H9 (cell line): Measurements from ENCODE around the gene TNFSF4. TPM values are rescaled to one million over a fixed set of nuclear protein-coding genes. Genes with fewer than 3 reads are reported as not detected.

Source experiments
- DNase-seq: peaks from one replicate; pipeline ENCODE4 v3.0.0-alpha.2; 2017
- H2AFZ ChIP-seq: one replicate; pipeline ENCODE4 v1.6.1; 2013; ENCODE audit warnings: mild to moderate bottlenecking, low read length, control low read depth, moderate library complexity
- H2AK5ac ChIP-seq: 2 replicates; pipeline ENCODE4 v1.6.1; 2013; ENCODE audit warnings: low read length, control low read depth, mixed read lengths; ENCODE audit not compliant: insufficient read length
- H2BK120ac ChIP-seq: one replicate; pipeline ENCODE4 v1.6.1; 2013; ENCODE audit warnings: low read depth, mild to moderate bottlenecking, low read length, control low read depth, inconsistent platforms; ENCODE audit not compliant: poor library complexity, severe bottlenecking
- H2BK12ac ChIP-seq: 2 replicates; pipeline ENCODE4 v1.6.1; 2013; ENCODE audit warnings: low read length, control low read depth, mixed read lengths, low read depth; ENCODE audit not compliant: insufficient read length
- H2BK15ac ChIP-seq: 2 replicates; pipeline ENCODE4 v1.6.1; 2013; ENCODE audit warnings: low read depth, low read length, control low read depth
- H2BK20ac ChIP-seq: one replicate; pipeline ENCODE4 v1.6.1; 2013; ENCODE audit warnings: low read depth, mild to moderate bottlenecking, low read length, control low read depth, inconsistent platforms; ENCODE audit not compliant: poor library complexity, severe bottlenecking
- H2BK5ac ChIP-seq: 2 replicates; pipeline ENCODE4 v1.6.1; 2013; ENCODE audit warnings: low read length, control low read depth, mixed read lengths; ENCODE audit not compliant: insufficient read length
- H3K14ac ChIP-seq: 2 replicates; pipeline ENCODE4 v1.6.1; 2013; ENCODE audit warnings: low read length, control low read depth; ENCODE audit not compliant: insufficient read depth
- H3K18ac ChIP-seq: 2 replicates; pipeline ENCODE4 v1.6.1; 2013; ENCODE audit warnings: low read depth, mild to moderate bottlenecking, mixed read lengths, low read length, control low read depth; ENCODE audit not compliant: insufficient read length
- H3K23ac ChIP-seq: 2 replicates; pipeline ENCODE4 v1.6.1; 2013; ENCODE audit warnings: low read length, control low read depth, mixed read lengths, low read depth; ENCODE audit not compliant: insufficient read length
- H3K23me2 ChIP-seq: 2 replicates; pipeline ENCODE4 v1.6.1; 2013; ENCODE audit warnings: low read depth, mild to moderate bottlenecking, mixed read lengths, low read length, control low read depth; ENCODE audit not compliant: insufficient read length, poor library complexity, severe bottlenecking
- H3K27ac ChIP-seq: 2 replicates; pipeline ENCODE4 v1.5.1; 2013; ENCODE audit warnings: low read length, control low read depth, mixed read lengths, low read depth; ENCODE audit not compliant: insufficient read length
- H3K27me3 ChIP-seq: 2 replicates; pipeline ENCODE4 v1.6.1; 2013; ENCODE audit warnings: low read length, control low read depth, inconsistent platforms; ENCODE audit not compliant: insufficient read depth
- H3K4ac ChIP-seq: 2 replicates; pipeline ENCODE4 v1.6.1; 2013; ENCODE audit warnings: low read depth, mild to moderate bottlenecking, control low read depth, inconsistent platforms, low read length, moderate library complexity
- H3K4me1 ChIP-seq: 2 replicates; pipeline ENCODE4 v1.6.1; 2013; ENCODE audit warnings: low read length, control low read depth, inconsistent platforms; ENCODE audit not compliant: insufficient read depth
- H3K4me2 ChIP-seq: 2 replicates; pipeline ENCODE4 v1.6.1; 2013; ENCODE audit warnings: low read length, control low read depth, mixed read lengths; ENCODE audit not compliant: insufficient read length, insufficient read depth
- H3K56ac ChIP-seq: 2 replicates; pipeline ENCODE4 v1.6.1; 2013; ENCODE audit warnings: low read depth, mild to moderate bottlenecking, mixed read lengths, low read length, control low read depth; ENCODE audit not compliant: insufficient read length
- H3K79me1 ChIP-seq: 2 replicates; pipeline ENCODE4 v1.6.1; 2013; ENCODE audit warnings: low read depth, mild to moderate bottlenecking, moderate library complexity, low read length, control low read depth, inconsistent platforms; ENCODE audit not compliant: insufficient read depth, poor library complexity, severe bottlenecking
- H3K79me2 ChIP-seq: 2 replicates; pipeline ENCODE4 v1.6.1; 2013; ENCODE audit warnings: low read length, control low read depth, inconsistent platforms; ENCODE audit not compliant: insufficient read depth
- H3K9ac ChIP-seq: 2 replicates; pipeline ENCODE4 v1.6.1; 2013; ENCODE audit warnings: low read length, control low read depth, mixed read lengths; ENCODE audit not compliant: insufficient read length; ENCODE audit errors: extremely low read depth
- H3K9me3 ChIP-seq: one replicate; pipeline ENCODE4 v1.6.1; 2013; ENCODE audit warnings: low read depth, low read length, inconsistent platforms; ENCODE audit not compliant: control insufficient read depth
- H3T11ph ChIP-seq: one replicate; pipeline ENCODE4 v1.6.1; 2013; ENCODE audit warnings: mild to moderate bottlenecking, low read length, control low read depth, inconsistent platforms
- H4K20me1 ChIP-seq: one replicate; pipeline ENCODE4 v1.6.1; 2013; ENCODE audit not compliant: control insufficient read depth, insufficient read length, insufficient read depth
- H4K5ac ChIP-seq: 2 replicates; pipeline ENCODE4 v1.6.1; 2013; ENCODE audit warnings: low read depth, mild to moderate bottlenecking, mixed read lengths, low read length, control low read depth; ENCODE audit not compliant: insufficient read length
- H4K8ac ChIP-seq: replicated peaks from 2 replicates; pipeline ENCODE4 v1.6.1; 2013; ENCODE audit warnings: low read length, control low read depth, mixed read lengths, low read depth; ENCODE audit not compliant: insufficient read length
- H4K91ac ChIP-seq: 2 replicates; pipeline ENCODE4 v1.6.1; 2013; ENCODE audit warnings: low read depth, mild to moderate bottlenecking, moderate library complexity, mixed read lengths, low read length, control low read depth; ENCODE audit not compliant: insufficient read length
- H3K27ac Mint-ChIP-seq, 3 experiments: 2 replicates in 2 of 3; 3 replicates in 1 of 3; pipeline ENCODE4 v1.8.0; 2020 to 2021; ENCODE audit warnings: mixed read lengths in 3 of 3, mild to moderate bottlenecking in 1 of 3, moderate library complexity in 1 of 3
- H3K27me3 Mint-ChIP-seq: 2 replicates; pipeline ENCODE4 v1.8.0; 2021; ENCODE audit warnings: low read depth, mild to moderate bottlenecking, moderate library complexity, mixed read lengths
- H3K36me3 Mint-ChIP-seq, 3 experiments: 2 replicates in 2 of 3; 3 replicates in 1 of 3; pipeline ENCODE4 v1.8.0; 2020 to 2021; ENCODE audit warnings: low read depth in 3 of 3, mixed read lengths in 3 of 3; ENCODE audit not compliant: insufficient read depth in 1 of 3
- H3K4me1 Mint-ChIP-seq, 2 experiments: 2 replicates each; pipeline ENCODE4 v1.8.0; 2020; ENCODE audit warnings: mixed read lengths in 2 of 2
- H3K4me3 Mint-ChIP-seq, 2 experiments: 2 replicates in 1 of 2; 3 replicates in 1 of 2; pipeline ENCODE4 v1.8.0; 2020 to 2021; ENCODE audit warnings: mild to moderate bottlenecking in 2 of 2, mixed read lengths in 2 of 2, moderate library complexity in 1 of 2
- H3K9me3 Mint-ChIP-seq, 2 experiments: 2 replicates in 1 of 2; 3 replicates in 1 of 2; pipeline ENCODE4 v1.8.0; 2020; ENCODE audit warnings: mild to moderate bottlenecking in 2 of 2, mixed read lengths in 2 of 2, moderate library complexity in 1 of 2
- CTCF ChIP-seq: fragments of 200-600 bp; sonication (generic); conservative IDR thresholded peaks from 3 replicates; pipeline ENCODE4 v1.8.0; 2021; ENCODE audit warnings: antibody characterized with exemption, mild to moderate bottlenecking
- WGBS: extraction: QIAGEN DNeasy Blood & Tissue Kit; methylation state at CpG from one replicate; pipeline ENCODE4 v1.1.7; 2013; ENCODE audit warnings: missing lambda C conversion rate, low lambda C conversion rate, mixed read lengths; ENCODE audit not compliant: insufficient read length; ENCODE audit errors: extremely low coverage; 5-methylcytosine and 5-hydroxymethylcytosine counted together
- total RNA-seq: library from RNA; stranded (reverse); gene quantifications from 2 replicates; pipeline ENCODE4 v1.2.1, GENCODE V29; 2021

Gene TNFSF4
- total RNA-seq, 1 experiment from 2014 or later = 0.28 TPM

GRCh38 chr1:173181791-173182190 is 25.3 kb downstream of the TNFSF4 start:
- Mint-ChIP-seq H3K9me3 (peaks cover 0 to under 1% of the 10 kb centered on the region in 2 experiments; a peak in 2 of 5 replicates), H3K27me3 (no peaks in the 10 kb centered on the region), H3K36me3 (no peaks in the 10 kb centered on the region), H3K4me3 (no peak overlapping the region), H3K4me1 (no peaks in the 10 kb centered on the region), H3K27ac (no peak overlapping the region)
- Histone ChIP-seq H3K79me1 (no peaks in the 10 kb centered on the region), H2BK120ac (no peak overlapping the region), H2BK15ac (no peak overlapping the region), H4K91ac (no peak overlapping the region), H3K4me1 (no peaks in the 10 kb centered on the region), H3K79me2 (no peaks in the 10 kb centered on the region), H3T11ph (no peak overlapping the region), H4K8ac (no peak overlapping the region), H3K27ac (no peak overlapping the region), H2BK5ac (no peak overlapping the region), H2BK12ac (no peak overlapping the region), H4K5ac (no peak overlapping the region), H2AK5ac (no peak overlapping the region), H2AFZ (no peak overlapping the region), H3K9ac (no peak overlapping the region), H3K4ac (no peak overlapping the region), H3K9me3 (no peaks in the 10 kb centered on the region), H4K20me1 (no peaks in the 10 kb centered on the region), H3K23me2 (no peaks in the 10 kb centered on the region), H3K14ac (no peak overlapping the region), H3K4me2 (no peak overlapping the region), H2BK20ac (no peak overlapping the region), H3K18ac (no peak overlapping the region), H3K23ac (no peak overlapping the region), H3K27me3 (no peaks in the 10 kb centered on the region), H3K56ac (no peak overlapping the region)
- no CpG with 5 or more reads among the region's 4 CpGs for WGBS
- DNase-seq = no peak
- no peak for TF ChIP-seq CTCF
